SH-SY5Y (cell line): ENCODE results near the gene PHTF2.

Experiments used
- GATA2 ChIP-seq: IDR thresholded peaks from 2 replicates; pipeline ENCODE4 v1.6.1; 2011; ENCODE audit warnings: mild to moderate bottlenecking, low read depth, low read length
- GATA3 ChIP-seq: IDR thresholded peaks from 2 replicates; pipeline ENCODE4 v1.6.1; 2011; ENCODE audit warnings: low read depth, mild to moderate bottlenecking, low read length, moderate library complexity

GRCh38 chr7:77895905-77896304 lies 97.3 kb downstream of the PHTF2 start:
- TF ChIP-seq GATA3: no peak
- TF ChIP-seq GATA2: no peak
